Astrocyte of the cerebellum (primary cell): ENCODE results near the gene SLCO2A1.

Source experiments
- DNase-seq: peaks from one replicate; pipeline ENCODE4 v3.0.0-alpha.2; 2011; ENCODE audit warnings: low read depth
- H3K4me3 ChIP-seq: 2 replicates; pipeline ENCODE4 v1.5.1; 2011; ENCODE audit warnings: mild to moderate bottlenecking, low read depth, low read length, moderate library complexity
- in situ Hi-C: cut with HindIII; loops from 2 replicates; pipeline ENCODE4 v1.10.0; 2017; ENCODE audit warnings: low sequenced_read_pairs
- TF ChIP-seq, protein P1 (sequence below): IDR thresholded peaks from 2 replicates; pipeline ENCODE4 v1.5.1; 2012; ENCODE audit warnings: low read length, low read depth, moderate library complexity, mild to moderate bottlenecking; ENCODE audit errors: missing control alignments

SLCO2A1 gene

DNA sequence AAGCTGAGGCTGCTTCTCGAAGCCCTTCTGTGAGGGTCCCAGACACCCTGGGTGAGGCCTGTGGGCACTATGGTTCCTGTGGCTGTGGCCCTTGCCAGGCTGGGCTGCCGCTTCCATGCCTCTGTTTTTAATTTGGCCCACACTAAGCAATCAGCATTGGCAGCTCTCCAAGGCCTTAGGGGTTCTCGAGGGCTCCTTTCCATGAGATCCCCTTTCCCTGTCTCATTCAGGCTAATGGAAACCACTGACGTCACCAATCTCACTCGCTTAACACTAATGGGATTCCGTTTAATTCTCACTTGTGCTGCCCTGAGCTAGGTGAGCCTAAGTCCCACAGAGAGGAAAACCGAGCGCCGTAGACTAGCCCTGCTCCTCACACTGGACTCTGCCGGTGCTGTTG lies 73.8 kb downstream of the SLCO2A1 start:
- in situ Hi-C loops = no loop called here
- no peak overlapping the region for H3K4me3 ChIP-seq
- TF ChIP-seq, protein P1, sequence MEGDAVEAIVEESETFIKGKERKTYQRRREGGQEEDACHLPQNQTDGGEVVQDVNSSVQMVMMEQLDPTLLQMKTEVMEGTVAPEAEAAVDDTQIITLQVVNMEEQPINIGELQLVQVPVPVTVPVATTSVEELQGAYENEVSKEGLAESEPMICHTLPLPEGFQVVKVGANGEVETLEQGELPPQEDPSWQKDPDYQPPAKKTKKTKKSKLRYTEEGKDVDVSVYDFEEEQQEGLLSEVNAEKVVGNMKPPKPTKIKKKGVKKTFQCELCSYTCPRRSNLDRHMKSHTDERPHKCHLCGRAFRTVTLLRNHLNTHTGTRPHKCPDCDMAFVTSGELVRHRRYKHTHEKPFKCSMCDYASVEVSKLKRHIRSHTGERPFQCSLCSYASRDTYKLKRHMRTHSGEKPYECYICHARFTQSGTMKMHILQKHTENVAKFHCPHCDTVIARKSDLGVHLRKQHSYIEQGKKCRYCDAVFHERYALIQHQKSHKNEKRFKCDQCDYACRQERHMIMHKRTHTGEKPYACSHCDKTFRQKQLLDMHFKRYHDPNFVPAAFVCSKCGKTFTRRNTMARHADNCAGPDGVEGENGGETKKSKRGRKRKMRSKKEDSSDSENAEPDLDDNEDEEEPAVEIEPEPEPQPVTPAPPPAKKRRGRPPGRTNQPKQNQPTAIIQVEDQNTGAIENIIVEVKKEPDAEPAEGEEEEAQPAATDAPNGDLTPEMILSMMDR = no peak
- no peak for DNase-seq

DNA sequence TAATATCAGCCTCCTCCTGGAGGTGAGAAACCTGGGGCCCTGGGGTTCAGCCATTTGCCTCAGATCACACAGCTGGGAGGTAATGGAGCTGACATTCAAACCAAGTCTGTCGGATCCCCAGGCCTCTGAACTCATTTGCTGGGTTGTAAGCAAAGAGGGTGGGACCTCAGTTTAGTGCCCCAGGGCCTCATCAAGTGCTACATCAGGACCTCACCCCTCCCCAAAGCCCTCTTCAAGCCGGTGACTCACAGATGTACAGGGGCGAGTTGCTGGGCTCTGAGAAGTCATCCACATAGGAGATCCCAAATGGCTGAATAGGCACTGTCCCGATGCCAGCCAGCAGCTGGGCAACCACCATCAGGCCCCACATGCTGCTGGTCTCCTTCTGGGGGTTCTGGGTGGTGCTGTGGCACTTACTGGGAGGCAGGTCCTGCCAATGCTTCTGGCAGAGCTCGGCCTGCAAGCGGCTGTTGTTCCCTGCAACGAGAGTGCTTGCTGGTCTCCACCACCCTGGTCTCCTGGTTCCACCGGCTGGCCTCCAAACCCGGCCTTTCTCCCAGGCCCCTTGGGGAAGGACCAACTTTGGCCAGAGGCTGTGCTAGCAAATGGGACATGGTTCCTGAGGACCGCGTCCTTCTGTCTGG lies 74.9 kb downstream of the SLCO2A1 start:
- no peak for DNase-seq
- no peak overlapping the region for H3K4me3 ChIP-seq
- TF ChIP-seq, protein P1 = no peak

DNA sequence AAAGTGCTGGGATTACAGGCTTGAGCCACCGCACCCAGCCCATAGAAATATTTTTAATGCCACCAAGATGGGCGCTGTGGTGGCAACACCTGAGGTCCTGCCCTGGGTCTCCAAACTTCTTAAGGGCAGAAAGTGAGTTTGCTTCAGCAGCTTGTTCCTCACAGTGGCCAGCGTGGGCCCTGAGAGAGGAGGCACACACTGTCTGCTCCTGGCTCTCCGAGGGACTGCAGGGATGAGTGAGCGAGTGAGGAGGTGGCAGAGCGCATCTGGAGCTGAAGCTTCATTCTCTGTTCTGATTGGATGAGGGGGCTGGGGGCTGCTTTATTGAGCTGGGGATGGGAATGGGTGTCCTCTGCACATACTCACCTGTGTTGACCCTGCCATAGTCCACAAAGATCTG lies 76.4 kb downstream of the SLCO2A1 start:
- no peak for DNase-seq
- TF ChIP-seq, protein P1 = no peak
- in situ Hi-C loops = no loop called here
- H3K4me3 ChIP-seq = no peak overlapping the region

More for the DNA sequence above, 74.9 kb downstream of the SLCO2A1 start:
- in situ Hi-C loops = no loop called here

DNA sequence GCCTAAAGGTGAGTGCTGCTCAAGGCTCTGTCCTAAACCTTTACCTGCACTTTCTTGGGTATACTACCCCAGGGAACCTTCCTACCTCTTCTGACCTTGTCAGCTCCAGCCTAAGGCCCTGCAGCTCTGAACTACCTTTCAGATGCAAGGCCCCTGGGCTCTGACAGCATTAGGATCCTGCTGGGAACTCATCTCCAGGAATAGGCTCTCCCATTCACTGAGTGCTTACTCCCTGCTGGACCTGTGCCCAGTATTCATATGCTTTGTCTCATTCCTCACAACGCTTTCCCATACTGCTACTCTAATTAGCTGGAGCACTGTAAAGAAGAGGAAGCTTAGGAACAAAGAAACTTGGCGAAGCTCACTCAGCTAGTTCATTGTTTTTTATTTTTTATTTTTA lies 80.3 kb downstream of the SLCO2A1 start:
- TF ChIP-seq, protein P1 = no peak
- no peak overlapping the region for H3K4me3 ChIP-seq
- no peak for DNase-seq
- in situ Hi-C loops = loop anchor here (25.0 kb wide), 2 partner anchors 263 to 538 kb away; partner anchors contain the start of genes ANAPC13 and CEP63

DNA sequence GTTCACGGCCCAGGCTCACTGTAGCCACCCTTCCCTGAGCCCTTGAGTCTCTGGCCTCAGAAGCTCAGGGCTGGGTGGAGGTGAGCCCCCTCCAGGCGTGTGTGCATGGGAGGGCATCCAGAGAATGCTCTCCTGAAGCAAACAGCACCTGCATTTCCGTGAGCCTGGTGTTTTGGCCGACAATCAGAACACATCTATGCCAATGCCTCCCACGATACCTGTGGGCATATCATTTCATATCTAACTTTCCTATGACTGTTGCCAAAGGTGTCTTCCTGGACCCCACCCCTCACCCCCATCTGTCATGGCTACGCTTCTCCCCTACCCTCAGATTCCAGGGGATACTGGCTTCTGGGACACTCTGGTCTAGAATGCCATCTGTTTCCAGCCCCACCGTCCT lies 80.7 kb downstream of the SLCO2A1 start:
- in situ Hi-C loops = loop anchor here (25.0 kb wide), 2 partner anchors 263 to 538 kb away; partner anchors contain the start of genes ANAPC13 and CEP63

DNA sequence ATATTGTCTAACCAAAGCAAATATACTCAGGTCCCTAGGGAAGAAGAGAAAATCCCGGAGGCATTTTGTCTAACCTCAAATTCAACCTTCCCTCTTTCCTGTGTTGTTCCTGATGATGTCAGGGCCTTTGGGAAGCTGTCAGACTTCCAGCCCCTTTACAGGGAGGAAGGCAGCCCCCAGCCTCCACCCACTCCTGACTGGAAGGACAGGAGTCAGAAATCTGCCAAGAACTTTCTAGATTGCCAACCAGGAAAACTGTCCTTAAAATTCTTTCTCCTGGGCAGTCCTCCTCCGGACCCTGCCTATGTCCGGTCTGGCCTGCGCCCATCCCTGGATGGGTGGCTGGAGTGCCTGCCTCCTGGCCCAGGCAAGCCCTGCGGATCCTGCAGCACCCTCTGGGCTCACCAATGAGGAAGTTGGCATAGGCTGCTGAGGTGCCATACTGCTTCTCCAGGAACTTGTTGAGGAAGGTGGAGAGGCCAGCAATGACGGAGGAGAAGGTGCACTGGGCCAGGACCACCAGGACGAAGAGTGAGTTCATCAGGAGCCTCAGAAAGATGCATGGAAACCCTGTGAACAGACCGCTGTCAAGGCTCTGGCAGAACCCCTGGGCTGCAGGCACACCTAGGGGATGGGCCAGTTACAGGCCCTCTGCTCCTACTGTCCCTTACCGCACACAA lies 81.5 kb downstream of the SLCO2A1 start:
- DNase-seq = no peak
- no peak overlapping the region for H3K4me3 ChIP-seq
- in situ Hi-C loops = loop anchor here (25.0 kb wide), 2 partner anchors 264 to 539 kb away; partner anchors contain the start of genes ANAPC13 and CEP63
- TF ChIP-seq, protein P1 = no peak

More for the DNA sequence above, 80.7 kb downstream of the SLCO2A1 start:
- no peak for DNase-seq
- no peak overlapping the region for H3K4me3 ChIP-seq
- TF ChIP-seq, protein P1 = no peak
